Bronchial epithelial cell (primary cell): Measurements from ENCODE around the gene TBX10. TPM values are rescaled to one million over a fixed set of nuclear protein-coding genes. Genes with fewer than 3 reads are reported as not detected.

Experiments
- total RNA-seq: library from RNA; depleted of rRNA; stranded (reverse); fragments of >200 nt; gene quantifications from 2 replicates; pipeline ENCODE4 v1.2.1, GENCODE V29; 2014

TBX10 gene
- total RNA-seq, 1 donor from 2014 or later = not detected

Other genes starting within 250 kb of the TBX10 start
- 8.7 and 10.8 TPM in 2 replicates for gene RAD9A, start 247.8 kb downstream of the TBX10 start, total RNA-seq
- gene PPP1CA, start 237.9 kb downstream of the TBX10 start, total RNA-seq = 209 and 225 TPM in 2 replicates
- not detected in 2 replicates for gene TBC1D10C, start 235.7 kb downstream of the TBX10 start, total RNA-seq
- under 0.01 TPM in 1 of 2 replicates, not detected in the other for gene CARNS1, start 224.1 kb downstream of the TBX10 start, total RNA-seq
- 62.9 and 98.6 TPM in 2 replicates for gene RPS6KB2, start 211.3 kb downstream of the TBX10 start, total RNA-seq
- 0.26 and 0.51 TPM in 2 replicates for gene PTPRCAP, start 202.1 kb downstream of the TBX10 start, total RNA-seq
- gene CORO1B, start 196.3 kb downstream of the TBX10 start, total RNA-seq = 105 and 133 TPM in 2 replicates
- not detected in 2 replicates for gene GPR152, start 187.0 kb downstream of the TBX10 start, total RNA-seq
- not detected in 2 replicates for gene CABP4, start 184.4 kb downstream of the TBX10 start, total RNA-seq
- gene TMEM134, start 170.5 kb downstream of the TBX10 start, total RNA-seq = 38.2 and 48.9 TPM in 2 replicates
- gene AIP, start 156.7 kb downstream of the TBX10 start, total RNA-seq = 51.6 and 85.3 TPM in 2 replicates
- 17.4 and 23.7 TPM in 2 replicates for gene PITPNM1, start 134.4 kb downstream of the TBX10 start, total RNA-seq
- gene CDK2AP2, start 131.6 kb downstream of the TBX10 start, total RNA-seq = 19.0 and 21.6 TPM in 2 replicates
- not detected in 2 replicates for gene CABP2, start 116.3 kb downstream of the TBX10 start, total RNA-seq
- 1,931 and 3,840 TPM in 2 replicates for gene GSTP1, start 56.0 kb downstream of the TBX10 start, total RNA-seq
- gene NDUFV1, start 32.8 kb downstream of the TBX10 start, total RNA-seq = 242 and 252 TPM in 2 replicates
- gene NUDT8, start 9.8 kb downstream of the TBX10 start, total RNA-seq = 14.2 and 22.3 TPM in 2 replicates
- gene ACY3, start 11.0 kb upstream of the TBX10 start, total RNA-seq = not detected in 2 replicates
- 17.9 and 73.4 TPM in 2 replicates for gene ALDH3B2, start 34.9 kb upstream of the TBX10 start, total RNA-seq